Left colon (tissue), 2 donors: ENCODE data around the gene GRIP1. TPM values are rescaled to one million over a fixed set of nuclear protein-coding genes. Genes with fewer than 3 reads are reported as not detected.
"Not testable (repeated sequence)": the region's sequence is repeated elsewhere in the genome, so short reads cannot be mapped to it uniquely, and the experiment has no call there.

ENCODE experiments used
- ATAC-seq: fragments of 200-7000 bp; cut with Tn5 transposase; one replicate; pipeline ENCODE4 v1.9.1; 2020; ENCODE audit warnings: mild to moderate bottlenecking, moderate library complexity
- DNase-seq, 2 donors: peaks; one replicate each; pipeline ENCODE4 v3.0.0-alpha.2; 2020
- intact Hi-C, 2 donors: fragments of 100-400 bp; cut with DNase I in 1 of 2; cut with micrococcal nuclease in 1 of 2; formaldehyde crosslinking; loops; one replicate each; pipeline versions ENCODE4 v1.11.2 to v1.14.0; 2022; cut with DNase I, micrococcal nuclease
- total RNA-seq, 2 donors: library from RNA; stranded (reverse); fragmentation: NEBNext Ultra II Directional; extraction: Animal tissue kit (Norgen Biotek cat#: 25700); gene quantifications; one replicate each; pipeline ENCODE4 v1.2.1, GENCODE V29; 2021
- donor health status: DM: no; HTN: no; CAD: no.
- donor health status: DM: yes; HTN: yes; CAD: no.

The GRIP1 gene
- total RNA-seq, 2 donors from 2014 or later, result 3.5 to 11.4 TPM

DNA sequence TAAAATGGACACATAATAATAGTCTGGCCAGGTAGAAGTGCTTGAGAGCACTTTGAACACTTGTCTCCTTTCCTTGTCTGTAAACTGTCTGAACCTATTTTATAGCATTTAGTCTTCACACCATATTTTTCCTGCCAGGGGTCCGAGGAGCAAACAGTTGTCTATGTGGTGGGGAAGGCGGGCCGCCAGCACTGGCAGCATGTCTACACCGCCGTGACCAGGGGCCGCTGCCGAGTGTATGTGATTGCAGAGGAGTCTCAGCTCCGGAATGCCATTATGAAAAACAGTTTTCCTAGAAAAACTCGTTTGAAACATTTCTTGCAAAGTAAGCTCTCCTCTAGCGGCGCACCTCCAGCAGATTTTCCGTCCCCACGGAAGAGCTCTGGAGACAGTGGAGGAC, 347.9 kb downstream of the GRIP1 start:
- no peak for ATAC-seq
- no peak for DNase-seq
- intact Hi-C loops, result no loop called here

- ATAC-seq, result no peak
These were observed 348.9 kb downstream of the GRIP1 start for GRCh38 chr12:66329941-66330340.

GRCh38 chr12:66323017-66323416, 355.9 kb downstream of the GRIP1 start:
- intact Hi-C loops, result no loop called here
- ATAC-seq, result no peak
- no peak for DNase-seq

More at GRCh38 chr12:66329941-66330340, 348.9 kb downstream of the GRIP1 start:
- intact Hi-C loops, result no loop called here
- no peak for DNase-seq

DNA sequence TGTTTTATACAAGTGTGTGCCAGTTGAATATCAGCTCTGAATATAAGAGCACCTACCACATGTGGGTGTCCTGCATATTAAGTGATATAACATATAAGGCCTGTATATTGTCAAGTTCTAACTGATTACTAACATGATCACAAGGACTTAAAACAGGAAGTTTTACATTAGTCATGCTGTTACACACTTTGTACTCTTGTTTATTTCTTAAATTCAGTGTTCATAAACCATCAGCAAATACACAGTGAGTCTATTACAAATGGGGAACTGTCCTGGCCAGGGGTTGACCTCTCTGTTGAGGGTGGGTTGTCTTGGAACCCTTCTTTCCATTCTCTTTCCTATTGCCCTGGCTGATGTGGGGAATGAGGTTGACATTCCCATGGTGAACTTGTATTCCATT, 357.4 kb downstream of the GRIP1 start:
- ATAC-seq (no peak), DNase-seq (no peak)
- intact Hi-C loops, result no loop called here

GRCh38 chr12:66320996-66321395, 357.9 kb downstream of the GRIP1 start:
- DNase-seq (no peak), ATAC-seq (no peak)
- intact Hi-C loops, result no loop called here

GRCh38 chr12:66319266-66319954, 359.5 kb downstream of the GRIP1 start:
- intact Hi-C loops, result no loop called here
- DNase-seq, result no peak
- ATAC-seq, result no peak

- intact Hi-C loops, result no loop called here
- no peak for DNase-seq
- no peak for ATAC-seq
These were observed 364.6 kb downstream of the GRIP1 start for GRCh38 chr12:66314278-66314677.

DNA sequence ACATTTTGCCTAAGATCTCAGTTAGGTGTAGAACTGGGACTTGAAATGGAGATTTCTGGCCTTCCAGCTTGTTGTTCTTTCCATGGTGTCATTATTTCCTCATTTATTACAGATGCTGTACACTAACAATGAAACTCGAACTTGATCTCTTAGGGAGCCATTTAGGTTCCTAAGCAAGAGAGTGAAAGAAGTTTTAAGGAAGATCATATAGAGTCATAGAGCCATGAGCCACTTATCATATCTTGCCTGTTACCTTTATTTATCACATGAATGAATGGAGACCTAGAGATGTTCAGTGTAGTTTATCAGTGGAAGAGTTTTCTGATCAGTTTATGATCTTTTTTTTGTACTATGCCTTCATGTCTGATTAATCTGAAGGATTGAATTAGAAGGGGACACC, 366.7 kb downstream of the GRIP1 start:
- ATAC-seq, result no peak
- intact Hi-C loops, result no loop called here
- DNase-seq, result no peak

- ATAC-seq, result no peak
- DNase-seq, result no peak
- intact Hi-C loops, result no loop called here
These were observed 369.3 kb downstream of the GRIP1 start for GRCh38 chr12:66309606-66310005.

GRCh38 chr12:66304296-66304900, 374.5 kb downstream of the GRIP1 start:
- intact Hi-C loops, result no loop called here
- DNase-seq, result no peak
- no peak for ATAC-seq

- intact Hi-C loops, result not testable (repeated sequence)
- DNase-seq (peak in 1 of 2 donors; percentile 18), ATAC-seq (peak; percentile 18)
These were observed 375.5 kb downstream of the GRIP1 start for GRCh38 chr12:66303316-66303804.

GRCh38 chr12:66302827-66303169, 376.1 kb downstream of the GRIP1 start:
- no peak for DNase-seq
- intact Hi-C loops, result no loop called here
- ATAC-seq, result peak; percentile 2

DNA sequence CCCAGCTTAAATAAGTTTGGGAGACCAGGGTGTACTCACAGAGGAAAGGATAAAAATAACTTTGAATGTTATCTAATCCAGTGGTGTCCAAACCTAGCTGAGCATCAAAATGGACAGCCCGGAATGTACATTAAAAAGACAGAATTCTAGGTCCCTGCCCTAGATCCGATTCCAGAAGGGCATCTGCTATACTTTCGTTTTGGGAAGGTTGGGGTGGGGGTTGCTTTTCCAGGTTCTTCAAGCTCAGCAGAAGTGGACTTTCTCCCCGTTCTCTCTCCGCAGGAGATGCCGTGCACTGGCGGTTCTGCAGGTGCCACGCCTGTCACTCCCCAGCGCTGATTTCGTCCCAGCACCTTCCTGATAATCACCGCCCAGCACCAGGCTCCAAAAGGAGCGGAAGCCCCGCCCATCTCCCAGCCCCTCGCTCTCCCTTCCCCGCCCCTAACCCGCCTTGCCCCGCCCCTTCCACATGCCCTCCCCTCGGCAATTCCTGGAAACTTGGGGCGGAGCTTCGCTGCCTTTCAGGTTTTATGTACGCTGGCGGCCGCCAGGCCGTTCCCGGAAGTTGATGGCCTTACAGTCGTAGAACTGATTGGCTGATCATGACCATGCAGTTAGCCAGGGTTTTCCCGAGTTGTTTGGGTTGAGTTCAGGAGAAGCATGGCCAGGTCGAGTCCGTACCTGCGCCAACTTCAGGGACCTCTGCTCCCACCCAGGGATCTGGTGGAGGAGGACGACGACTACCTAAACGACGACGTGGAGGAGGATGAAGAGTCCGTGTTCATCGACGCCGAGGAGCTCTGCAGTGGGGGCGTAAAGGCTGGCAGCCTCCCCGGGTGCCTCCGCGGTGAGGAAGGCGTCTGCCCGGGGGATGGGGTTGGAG, 376.7 kb downstream of the GRIP1 start, which contains the start of gene HELB:
TSS of gene HELB (plus strand) at position 550 of the 883 bp plus-strand sequence. CDS start at position 661, 111 bp downstream.
- ATAC-seq, result peak; percentile 97
- intact Hi-C loops, result no loop called here

GRCh38 chr12:66297923-66298322, 381.0 kb downstream of the GRIP1 start:
- intact Hi-C loops, result no loop called here
- DNase-seq, result no peak
- ATAC-seq, result no peak

More for the DNA sequence above, 376.7 kb downstream of the GRIP1 start, which contains the start of gene HELB:
- peak; percentile 99 to 100 for DNase-seq
